WTC11 (cell line): ENCODE data around the gene AGO3.

ENCODE experiments used
- NFE2L1 ChIP-seq: sonication (generic); formaldehyde crosslinking; IDR thresholded peaks from 2 replicates; pipeline ENCODE4 v1.8.1; 2023; ENCODE audit warnings: missing genetic modification reagents
- NFYB ChIP-seq: sonication (generic); formaldehyde crosslinking; conservative IDR thresholded peaks from 2 replicates; pipeline ENCODE4 v1.8.0; 2022; ENCODE audit warnings: low read depth, missing genetic modification reagents
- SMAD4 ChIP-seq: sonication (generic); formaldehyde crosslinking; IDR thresholded peaks from 2 replicates; pipeline ENCODE4 v1.8.0; 2022; ENCODE audit warnings: mild to moderate bottlenecking, missing genetic modification reagents
- TF ChIP-seq, protein P1 (sequence below): sonication (generic); formaldehyde crosslinking; IDR thresholded peaks from 2 replicates; pipeline ENCODE4 v1.8.1; 2023; ENCODE audit warnings: mild to moderate bottlenecking, missing genetic modification reagents, moderate library complexity
- TF ChIP-seq, protein P2 (sequence below): fragments of 200-600 bp; IDR thresholded peaks from 2 replicates; pipeline ENCODE4 v1.8.0; 2022; ENCODE audit warnings: antibody characterized with exemption
- TF ChIP-seq, protein P3 (sequence below): sonication (generic); formaldehyde crosslinking; IDR thresholded peaks from 2 replicates; pipeline ENCODE4 v1.8.1; 2022; ENCODE audit warnings: mild to moderate bottlenecking, moderate library complexity, missing genetic modification reagents
- TF ChIP-seq, protein P4 (sequence below): sonication (generic); formaldehyde crosslinking; IDR thresholded peaks from 2 replicates; pipeline ENCODE4 v1.8.1; 2023; ENCODE audit warnings: mild to moderate bottlenecking, missing genetic modification reagents

DNA sequence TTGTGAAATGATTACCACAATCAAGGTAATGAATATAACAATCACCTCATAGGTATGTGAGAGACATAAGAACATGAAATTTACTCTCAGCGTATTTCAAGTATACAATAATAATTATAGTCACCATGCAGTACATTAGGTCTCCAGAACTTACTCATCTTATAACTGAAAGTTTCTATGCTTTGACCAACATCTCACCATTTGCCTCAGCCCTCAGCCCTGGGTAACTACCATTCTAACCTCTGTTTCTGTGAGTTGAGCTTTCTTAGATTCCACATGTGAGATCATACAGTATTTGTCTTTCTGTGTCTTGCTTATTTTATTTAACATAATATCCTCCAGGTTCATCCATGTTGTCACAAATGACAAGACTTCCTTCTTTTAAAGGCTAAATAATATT, 57.3 kb downstream of the AGO3 start:
- TF ChIP-seq, protein P1, sequence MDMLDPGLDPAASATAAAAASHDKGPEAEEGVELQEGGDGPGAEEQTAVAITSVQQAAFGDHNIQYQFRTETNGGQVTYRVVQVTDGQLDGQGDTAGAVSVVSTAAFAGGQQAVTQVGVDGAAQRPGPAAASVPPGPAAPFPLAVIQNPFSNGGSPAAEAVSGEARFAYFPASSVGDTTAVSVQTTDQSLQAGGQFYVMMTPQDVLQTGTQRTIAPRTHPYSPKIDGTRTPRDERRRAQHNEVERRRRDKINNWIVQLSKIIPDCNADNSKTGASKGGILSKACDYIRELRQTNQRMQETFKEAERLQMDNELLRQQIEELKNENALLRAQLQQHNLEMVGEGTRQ (CRISPR knock-in tag), result no peak
- TF ChIP-seq, protein P2, sequence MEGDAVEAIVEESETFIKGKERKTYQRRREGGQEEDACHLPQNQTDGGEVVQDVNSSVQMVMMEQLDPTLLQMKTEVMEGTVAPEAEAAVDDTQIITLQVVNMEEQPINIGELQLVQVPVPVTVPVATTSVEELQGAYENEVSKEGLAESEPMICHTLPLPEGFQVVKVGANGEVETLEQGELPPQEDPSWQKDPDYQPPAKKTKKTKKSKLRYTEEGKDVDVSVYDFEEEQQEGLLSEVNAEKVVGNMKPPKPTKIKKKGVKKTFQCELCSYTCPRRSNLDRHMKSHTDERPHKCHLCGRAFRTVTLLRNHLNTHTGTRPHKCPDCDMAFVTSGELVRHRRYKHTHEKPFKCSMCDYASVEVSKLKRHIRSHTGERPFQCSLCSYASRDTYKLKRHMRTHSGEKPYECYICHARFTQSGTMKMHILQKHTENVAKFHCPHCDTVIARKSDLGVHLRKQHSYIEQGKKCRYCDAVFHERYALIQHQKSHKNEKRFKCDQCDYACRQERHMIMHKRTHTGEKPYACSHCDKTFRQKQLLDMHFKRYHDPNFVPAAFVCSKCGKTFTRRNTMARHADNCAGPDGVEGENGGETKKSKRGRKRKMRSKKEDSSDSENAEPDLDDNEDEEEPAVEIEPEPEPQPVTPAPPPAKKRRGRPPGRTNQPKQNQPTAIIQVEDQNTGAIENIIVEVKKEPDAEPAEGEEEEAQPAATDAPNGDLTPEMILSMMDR, result no peak
- TF ChIP-seq SMAD4 (CRISPR knock-in tag), result no peak
- TF ChIP-seq NFYB (CRISPR knock-in tag), result no peak
- no peak for TF ChIP-seq NFE2L1 (CRISPR knock-in tag)
- TF ChIP-seq, protein P3, sequence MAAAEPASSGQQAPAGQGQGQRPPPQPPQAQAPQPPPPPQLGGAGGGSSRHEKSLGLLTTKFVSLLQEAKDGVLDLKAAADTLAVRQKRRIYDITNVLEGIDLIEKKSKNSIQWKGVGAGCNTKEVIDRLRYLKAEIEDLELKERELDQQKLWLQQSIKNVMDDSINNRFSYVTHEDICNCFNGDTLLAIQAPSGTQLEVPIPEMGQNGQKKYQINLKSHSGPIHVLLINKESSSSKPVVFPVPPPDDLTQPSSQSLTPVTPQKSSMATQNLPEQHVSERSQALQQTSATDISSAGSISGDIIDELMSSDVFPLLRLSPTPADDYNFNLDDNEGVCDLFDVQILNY, result no peak
- TF ChIP-seq, protein P4, sequence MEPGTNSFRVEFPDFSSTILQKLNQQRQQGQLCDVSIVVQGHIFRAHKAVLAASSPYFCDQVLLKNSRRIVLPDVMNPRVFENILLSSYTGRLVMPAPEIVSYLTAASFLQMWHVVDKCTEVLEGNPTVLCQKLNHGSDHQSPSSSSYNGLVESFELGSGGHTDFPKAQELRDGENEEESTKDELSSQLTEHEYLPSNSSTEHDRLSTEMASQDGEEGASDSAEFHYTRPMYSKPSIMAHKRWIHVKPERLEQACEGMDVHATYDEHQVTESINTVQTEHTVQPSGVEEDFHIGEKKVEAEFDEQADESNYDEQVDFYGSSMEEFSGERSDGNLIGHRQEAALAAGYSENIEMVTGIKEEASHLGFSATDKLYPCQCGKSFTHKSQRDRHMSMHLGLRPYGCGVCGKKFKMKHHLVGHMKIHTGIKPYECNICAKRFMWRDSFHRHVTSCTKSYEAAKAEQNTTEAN, result no peak
